Activated CD8-positive, alpha-beta memory T cell treated with anti-CD3 and anti-CD28 coated beads, Interleukin-2, amount 50 U/mL, for 1 hour (primary cell): Measurements from ENCODE around the gene FAM83G.
"Not testable (repeated sequence)": the region's sequence is repeated elsewhere in the genome, so short reads cannot be mapped to it uniquely, and the experiment has no call there.

Experiments
- DNase-seq: peaks from one replicate; pipeline ENCODE4 v3.0.0-alpha.2; 2020; ENCODE audit errors: extremely low read depth

The FAM83G gene

GRCh38 chr17:18967916-18968315 is 36.6 kb downstream of the FAM83G start:
- no peak for DNase-seq

- no peak for DNase-seq
Observed at GRCh38 chr17:18966831-18967624, 37.5 kb downstream of the FAM83G start.

DNA sequence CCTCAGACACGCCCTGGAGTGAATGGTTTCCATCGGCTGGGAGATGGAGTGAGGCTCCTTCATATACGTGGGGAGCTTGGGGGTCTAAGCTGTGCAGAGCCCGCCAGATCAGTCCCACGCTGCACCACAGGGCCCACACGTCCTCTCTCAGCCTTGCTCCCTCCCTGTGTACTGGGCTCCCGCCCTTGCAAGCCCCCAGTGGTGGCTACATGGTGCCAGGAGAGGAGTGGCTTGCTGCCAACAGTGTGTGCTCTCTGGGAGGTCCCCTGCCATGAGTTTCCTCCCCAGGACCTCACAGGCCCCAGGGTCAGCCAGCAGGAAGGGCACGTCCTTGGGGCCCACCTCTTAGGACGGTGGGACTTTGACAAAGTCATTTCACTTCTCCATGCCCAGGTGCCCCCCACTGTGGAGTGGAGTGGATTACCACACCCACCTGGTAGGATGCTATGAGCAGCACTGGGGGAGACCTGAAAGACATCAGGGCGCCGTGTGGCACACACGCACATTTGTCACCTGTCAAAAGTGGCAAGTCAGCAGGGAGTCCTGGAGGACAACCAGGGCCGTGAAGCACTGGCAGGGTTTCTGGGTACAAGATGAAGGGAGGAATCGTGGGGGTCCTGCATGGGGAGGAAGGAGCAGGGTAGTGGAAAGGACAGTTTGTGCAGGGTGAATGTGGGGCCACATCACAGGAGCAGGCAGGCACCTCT is 38.9 kb downstream of the FAM83G start:
- no peak for DNase-seq

DNA sequence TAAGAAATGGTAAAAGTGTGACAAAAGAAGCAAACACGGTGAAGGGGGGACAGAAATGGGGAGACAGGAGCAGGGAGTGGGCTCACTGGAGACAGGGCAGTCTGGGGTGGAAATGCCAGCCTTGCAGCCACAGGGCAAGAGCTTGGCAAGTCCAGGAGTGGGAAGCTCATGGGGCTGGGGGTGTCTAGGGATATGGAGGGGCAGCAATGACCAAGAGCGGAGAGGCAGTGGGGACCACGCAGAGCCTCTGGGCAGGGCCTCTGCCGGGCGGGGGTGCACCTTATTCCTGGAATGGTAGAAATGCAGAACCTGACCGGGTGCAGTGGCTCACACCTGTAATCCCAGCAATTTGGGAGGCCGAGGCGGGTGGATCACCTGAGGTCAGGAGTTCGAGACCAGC is 40.0 kb downstream of the FAM83G start:
- DNase-seq: no peak

DNA sequence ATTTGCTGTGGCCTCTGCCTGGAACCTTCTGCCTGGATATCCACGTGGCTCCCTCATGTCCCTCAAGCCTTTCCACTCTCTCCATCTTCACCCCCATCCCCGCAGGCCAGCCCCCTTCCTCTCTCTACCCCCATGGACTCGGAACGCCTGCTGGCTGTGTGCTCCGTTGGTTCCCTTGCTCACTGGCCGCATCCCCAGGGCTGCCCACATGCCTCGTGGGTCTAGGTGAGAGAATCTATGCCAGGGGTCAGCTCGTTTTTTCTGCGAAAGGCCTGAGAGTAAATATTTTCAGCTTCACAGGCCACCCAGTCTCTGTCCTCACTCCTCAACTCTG is 40.6 kb downstream of the FAM83G start:
- DNase-seq: no peak

- DNase-seq: no peak
Observed at GRCh38 chr17:18963126-18964017, 41.2 kb downstream of the FAM83G start.

DNA sequence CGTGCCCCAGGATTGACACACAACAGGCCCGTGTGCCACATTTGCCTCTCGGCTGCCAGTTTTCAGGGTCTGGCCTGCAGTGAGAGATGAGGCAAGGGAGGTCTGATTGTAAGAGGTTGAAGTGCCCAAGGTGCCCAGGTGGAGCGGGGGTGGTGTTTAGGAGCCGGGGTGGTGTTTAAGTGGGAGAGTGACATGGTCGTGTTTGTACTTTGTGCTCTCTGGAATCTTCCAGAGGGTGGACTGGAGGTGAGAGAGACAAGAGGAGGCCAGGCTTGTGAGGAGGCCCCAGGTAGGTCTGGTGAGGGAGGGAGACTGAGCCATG is 42.1 kb downstream of the FAM83G start:
- no peak for DNase-seq

DNA sequence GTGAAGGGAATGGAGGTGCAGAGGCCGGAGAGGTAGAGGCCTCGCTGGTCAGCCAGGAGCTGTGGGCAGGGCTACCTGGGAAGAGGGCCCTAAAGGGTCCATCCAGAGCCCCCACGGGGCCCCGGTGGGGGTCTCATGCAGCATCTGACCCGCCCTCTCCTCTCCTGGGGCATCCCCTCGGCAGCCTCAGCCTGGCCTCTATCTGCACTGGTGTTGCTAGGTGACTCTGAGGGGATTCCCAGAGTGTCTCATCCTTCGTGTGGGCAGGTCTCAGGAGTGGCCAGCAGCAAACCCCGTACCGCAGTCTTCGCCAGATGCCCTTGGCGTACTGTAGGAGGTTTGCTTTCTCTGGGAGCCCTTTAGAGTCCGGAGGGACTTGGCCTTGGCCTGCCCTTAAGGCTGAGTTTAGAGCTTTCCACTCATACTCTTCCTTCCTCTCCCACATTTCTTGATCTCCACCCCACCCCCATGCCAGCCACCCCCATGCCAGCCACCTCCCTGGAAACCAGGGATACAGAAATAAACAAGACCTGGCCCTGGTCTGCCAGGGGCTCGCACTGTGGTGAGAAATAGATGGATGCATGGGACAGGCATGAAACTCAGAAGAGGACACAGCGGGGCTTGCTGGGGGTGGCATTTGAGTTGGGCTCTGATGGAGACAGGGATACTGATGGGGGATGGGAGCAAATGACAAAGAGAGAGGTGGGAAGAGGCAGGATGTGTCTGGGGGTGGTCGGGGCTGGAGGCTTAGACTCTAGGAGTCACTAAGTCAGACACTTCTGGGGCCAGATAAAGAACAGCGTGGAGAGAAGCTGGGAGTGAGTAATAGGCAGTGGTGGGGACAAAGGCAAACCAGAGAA is 42.7 kb downstream of the FAM83G start:
- no peak for DNase-seq

GRCh38 chr17:18960803-18961511 is 43.6 kb downstream of the FAM83G start:
- DNase-seq: peak; percentile 22

- DNase-seq: no peak
Observed at GRCh38 chr17:18960241-18960665, 44.3 kb downstream of the FAM83G start.

- no peak for DNase-seq
Observed at GRCh38 chr17:18959845-18960240, 44.7 kb downstream of the FAM83G start.

DNA sequence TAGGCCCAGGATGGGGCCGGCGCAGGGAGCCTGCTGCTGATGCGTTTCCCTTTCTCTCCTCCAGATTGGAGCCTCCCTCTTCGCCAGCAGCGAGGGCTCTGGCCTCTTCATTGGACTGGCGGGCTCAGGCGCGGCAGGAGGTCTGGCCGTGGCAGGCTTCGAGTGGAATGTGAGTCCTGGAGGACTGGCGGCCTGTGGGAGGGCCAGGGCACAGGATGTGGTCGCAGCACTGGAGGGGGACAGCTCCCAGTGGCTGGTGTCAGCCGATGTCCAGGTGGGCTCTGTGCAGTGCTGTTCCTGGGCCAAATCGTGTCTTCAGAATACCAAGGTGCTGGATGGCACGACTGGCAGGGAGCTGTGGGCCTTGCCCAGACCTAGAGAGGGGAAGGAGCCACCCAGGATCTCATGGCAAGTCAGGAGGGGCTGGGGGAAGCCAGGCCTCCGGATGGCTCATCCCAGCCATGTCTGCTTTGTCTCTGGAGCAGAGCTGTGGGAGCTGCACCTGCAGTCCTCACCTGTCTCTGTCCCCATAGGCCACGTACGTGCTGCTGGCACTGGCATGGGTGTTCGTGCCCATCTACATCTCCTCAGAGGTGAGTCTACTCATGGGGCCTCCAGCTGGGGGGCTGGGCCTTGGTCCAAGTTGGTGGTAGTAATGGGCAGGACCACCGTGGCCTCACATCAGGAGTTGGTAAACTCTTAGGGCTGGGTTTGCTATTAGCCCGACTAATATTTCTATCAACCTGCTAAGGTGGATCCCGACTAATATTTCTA is 45.3 kb downstream of the FAM83G start:
- no peak for DNase-seq

- no peak for DNase-seq
Observed at GRCh38 chr17:18958611-18959010, 46.0 kb downstream of the FAM83G start.

DNA sequence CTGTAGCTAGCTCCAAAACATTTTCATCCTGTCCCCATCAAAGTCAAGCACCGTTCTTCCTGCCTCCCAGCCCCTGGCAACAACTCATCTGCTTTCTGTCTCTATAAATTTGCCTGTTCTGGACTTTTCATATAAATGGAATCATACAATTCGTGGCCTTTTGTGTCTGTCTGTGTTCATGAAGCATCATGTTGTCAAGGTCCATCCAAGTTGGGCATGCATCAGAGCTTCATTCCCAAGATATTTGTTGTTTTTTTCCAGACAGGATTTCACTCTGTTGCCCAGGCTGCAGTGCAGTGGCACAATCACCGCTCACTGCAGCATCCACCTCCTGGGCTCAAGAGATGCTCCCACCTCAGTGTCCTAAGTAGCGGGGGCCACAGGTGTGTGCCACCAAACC is 46.7 kb downstream of the FAM83G start:
- DNase-seq: no peak

- DNase-seq: no peak
Observed at GRCh38 chr17:18956581-18956980, 48.0 kb downstream of the FAM83G start.

- not testable (repeated sequence) for DNase-seq
Observed at GRCh38 chr17:18956021-18956420, 48.5 kb downstream of the FAM83G start.

DNA sequence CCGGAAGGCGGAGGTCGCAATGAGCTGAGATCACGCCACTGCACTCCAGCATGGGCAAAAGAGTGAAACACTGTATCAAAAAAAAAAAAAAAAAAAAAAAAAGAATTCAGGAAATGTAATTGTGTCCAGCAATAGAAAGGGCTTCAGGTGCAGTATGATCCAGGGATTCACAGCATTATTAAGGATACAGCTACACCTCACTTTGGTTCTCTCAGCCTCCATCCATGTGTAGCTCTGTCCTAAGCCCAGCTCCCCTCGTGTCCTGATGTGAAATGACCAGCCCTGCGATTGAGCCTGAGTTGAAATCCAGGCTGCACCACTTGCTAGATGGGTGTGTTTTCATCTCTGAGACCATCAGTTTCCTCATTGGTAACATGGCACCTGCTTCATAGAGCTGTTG is 49.6 kb downstream of the FAM83G start:
- DNase-seq: no peak

GRCh38 chr17:18954321-18954720 is 50.2 kb downstream of the FAM83G start:
- no peak for DNase-seq

GRCh38 chr17:18953231-18953728 is 51.3 kb downstream of the FAM83G start:
- DNase-seq: no peak
